C1 segment of cervical spinal cord (tissue), 14 donors: ENCODE data around the gene NAALADL2.

Source experiments
- DNase-seq, 14 donors: peaks; one replicate each; lab custom pipeline; 2025; lab: John Stamatoyannopoulos, UW

NAALADL2 gene

GRCh38 chr3:175837962-175838361, 978.8 kb downstream of the NAALADL2 start:
- DNase-seq, result no peak

GRCh38 chr3:175839366-175840005, 980.4 kb downstream of the NAALADL2 start:
- DNase-seq, result no peak

GRCh38 chr3:175851541-175851940, 992.4 kb downstream of the NAALADL2 start:
- DNase-seq, result no peak

- no peak for DNase-seq
Measured at GRCh38 chr3:175852560-175852959, 993.4 kb downstream of the NAALADL2 start.

- no peak for DNase-seq
Measured at GRCh38 chr3:175857666-175858270, 998.6 kb downstream of the NAALADL2 start.
